Chondrocyte (in vitro differentiated cells): ENCODE measurements around the gene CFAP77. TPM values are rescaled to one million over a fixed set of nuclear protein-coding genes. Genes with fewer than 3 reads are reported as not detected.

Experiments
- DNase-seq: peaks from one replicate; pipeline ENCODE4 v3.0.0; 2021; ENCODE audit warnings: mixed read lengths, low spot score
- H3K27ac Mint-ChIP-seq: one replicate; pipeline ENCODE4 v1.8.0; 2021; ENCODE audit warnings: mild to moderate bottlenecking, moderate library complexity, mixed read lengths; ENCODE audit not compliant: unreplicated experiment
- H3K27me3 Mint-ChIP-seq: 2 replicates; pipeline ENCODE4 v1.8.0; 2021; ENCODE audit warnings: low read depth, mixed read lengths
- H3K36me3 Mint-ChIP-seq: 2 replicates; pipeline ENCODE4 v1.8.0; 2021; ENCODE audit warnings: low read depth, mixed read lengths
- H3K4me1 Mint-ChIP-seq: 2 replicates; pipeline ENCODE4 v1.8.0; 2021; ENCODE audit warnings: low read depth, mild to moderate bottlenecking, mixed read lengths
- H3K4me3 Mint-ChIP-seq: one replicate; pipeline ENCODE4 v1.8.0; 2021; ENCODE audit warnings: mild to moderate bottlenecking, moderate library complexity, mixed read lengths; ENCODE audit not compliant: unreplicated experiment
- H3K9me3 Mint-ChIP-seq: 2 replicates; pipeline ENCODE4 v1.8.0; 2021; ENCODE audit warnings: low read depth, mixed read lengths
- total RNA-seq: library from RNA; stranded (reverse); gene quantifications from 3 replicates; pipeline ENCODE4 v1.2.1, GENCODE V29; 2021
- TF ChIP-seq, protein P1 (sequence below): fragments of 200-600 bp; sonication (generic); IDR thresholded peaks from 2 replicates; pipeline ENCODE4 v1.5.0; 2021; ENCODE audit warnings: antibody characterized with exemption, mild to moderate bottlenecking, moderate library complexity

The CFAP77 gene
- total RNA-seq, 1 donor from 2014 or later: 0.47 TPM

DNA sequence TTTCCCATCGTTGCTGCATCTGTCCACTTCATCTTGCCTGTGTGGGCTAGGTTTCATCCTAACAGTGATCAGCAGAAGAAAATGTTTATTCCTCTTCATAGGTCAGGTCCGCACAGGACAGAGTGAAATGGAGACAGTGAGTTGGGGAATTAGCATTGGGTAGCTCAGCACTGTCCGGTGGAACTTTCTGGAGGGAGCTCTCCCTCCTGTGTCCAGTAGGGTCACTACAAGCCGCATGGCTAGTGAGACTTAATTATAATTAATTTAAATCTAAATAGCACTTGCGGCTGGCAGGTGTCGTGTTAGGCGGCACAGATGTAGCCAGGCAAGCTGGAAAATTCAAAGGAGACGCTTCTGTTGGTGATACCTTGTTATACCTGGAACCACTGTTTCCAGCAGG is 48.4 kb downstream of the CFAP77 start:
- Mint-ChIP-seq H3K9me3 (no peaks in the 10 kb centered on the region), H3K36me3 (no peaks in the 10 kb centered on the region)
- TF ChIP-seq, protein P1, sequence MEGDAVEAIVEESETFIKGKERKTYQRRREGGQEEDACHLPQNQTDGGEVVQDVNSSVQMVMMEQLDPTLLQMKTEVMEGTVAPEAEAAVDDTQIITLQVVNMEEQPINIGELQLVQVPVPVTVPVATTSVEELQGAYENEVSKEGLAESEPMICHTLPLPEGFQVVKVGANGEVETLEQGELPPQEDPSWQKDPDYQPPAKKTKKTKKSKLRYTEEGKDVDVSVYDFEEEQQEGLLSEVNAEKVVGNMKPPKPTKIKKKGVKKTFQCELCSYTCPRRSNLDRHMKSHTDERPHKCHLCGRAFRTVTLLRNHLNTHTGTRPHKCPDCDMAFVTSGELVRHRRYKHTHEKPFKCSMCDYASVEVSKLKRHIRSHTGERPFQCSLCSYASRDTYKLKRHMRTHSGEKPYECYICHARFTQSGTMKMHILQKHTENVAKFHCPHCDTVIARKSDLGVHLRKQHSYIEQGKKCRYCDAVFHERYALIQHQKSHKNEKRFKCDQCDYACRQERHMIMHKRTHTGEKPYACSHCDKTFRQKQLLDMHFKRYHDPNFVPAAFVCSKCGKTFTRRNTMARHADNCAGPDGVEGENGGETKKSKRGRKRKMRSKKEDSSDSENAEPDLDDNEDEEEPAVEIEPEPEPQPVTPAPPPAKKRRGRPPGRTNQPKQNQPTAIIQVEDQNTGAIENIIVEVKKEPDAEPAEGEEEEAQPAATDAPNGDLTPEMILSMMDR: peak; percentile 19

DNA sequence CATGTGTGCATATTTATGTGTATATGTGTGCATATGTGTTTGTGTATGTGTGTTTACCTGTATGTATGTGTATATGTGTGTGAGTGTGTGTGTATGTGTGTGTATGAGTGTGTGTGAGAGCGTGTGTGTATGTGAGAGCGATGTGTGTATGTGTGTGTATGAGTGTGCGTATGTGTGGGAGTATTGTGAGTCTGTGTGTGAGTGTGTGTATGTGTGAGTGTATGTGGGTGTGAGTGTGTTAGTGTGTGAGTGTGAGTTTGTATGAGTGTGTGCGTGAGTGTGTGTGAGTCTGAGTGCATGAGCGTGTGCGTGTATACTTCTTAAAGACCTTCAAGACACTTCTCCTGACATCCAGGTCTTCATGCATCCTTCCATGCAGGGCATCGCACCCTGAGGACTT is 49.6 kb downstream of the CFAP77 start:
- TF ChIP-seq, protein P1: no peak
- no peak overlapping the region for H3K4me3 Mint-ChIP-seq
- H3K27me3 Mint-ChIP-seq: peaks cover 8% of the 10 kb centered on the region
- no peaks in the 10 kb centered on the region for H3K9me3 Mint-ChIP-seq
- DNase-seq: no peak
- H3K4me1 Mint-ChIP-seq: no peaks in the 10 kb centered on the region
- no peaks in the 10 kb centered on the region for H3K36me3 Mint-ChIP-seq
- H3K27ac Mint-ChIP-seq: no peak overlapping the region

More for the DNA sequence above, 48.4 kb downstream of the CFAP77 start:
- no peak overlapping the region for H3K27ac Mint-ChIP-seq
- DNase-seq: no peak
- no peaks in the 10 kb centered on the region for H3K4me1 Mint-ChIP-seq
- H3K27me3 Mint-ChIP-seq: peaks cover 7% of the 10 kb centered on the region
- H3K4me3 Mint-ChIP-seq: no peak overlapping the region

DNA sequence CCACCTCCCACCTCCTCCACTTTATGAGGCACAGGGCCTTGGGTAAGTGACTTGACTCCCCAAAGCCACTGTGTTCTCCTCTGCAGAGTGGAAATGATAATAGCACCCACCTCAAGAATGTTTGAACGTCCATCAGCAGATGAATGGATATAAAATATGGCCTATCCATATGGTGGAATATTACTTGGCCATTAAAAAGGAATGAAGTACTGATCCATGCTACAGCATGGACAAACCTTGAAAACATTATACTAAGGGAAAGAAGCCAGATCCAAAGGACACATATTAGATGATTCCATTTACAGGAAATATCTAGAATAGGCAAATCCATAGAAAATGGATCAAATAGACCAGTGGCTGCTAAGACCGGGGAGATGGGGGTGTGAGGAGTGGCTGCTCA is 50.2 kb downstream of the CFAP77 start:
- no peaks in the 10 kb centered on the region for H3K36me3 Mint-ChIP-seq
- no peak overlapping the region for H3K27ac Mint-ChIP-seq
- DNase-seq: no peak
- no peak overlapping the region for H3K4me3 Mint-ChIP-seq
- H3K27me3 Mint-ChIP-seq: peaks cover 11% of the 10 kb centered on the region
- TF ChIP-seq, protein P1: no peak
- no peaks in the 10 kb centered on the region for H3K4me1 Mint-ChIP-seq
- no peaks in the 10 kb centered on the region for H3K9me3 Mint-ChIP-seq

DNA sequence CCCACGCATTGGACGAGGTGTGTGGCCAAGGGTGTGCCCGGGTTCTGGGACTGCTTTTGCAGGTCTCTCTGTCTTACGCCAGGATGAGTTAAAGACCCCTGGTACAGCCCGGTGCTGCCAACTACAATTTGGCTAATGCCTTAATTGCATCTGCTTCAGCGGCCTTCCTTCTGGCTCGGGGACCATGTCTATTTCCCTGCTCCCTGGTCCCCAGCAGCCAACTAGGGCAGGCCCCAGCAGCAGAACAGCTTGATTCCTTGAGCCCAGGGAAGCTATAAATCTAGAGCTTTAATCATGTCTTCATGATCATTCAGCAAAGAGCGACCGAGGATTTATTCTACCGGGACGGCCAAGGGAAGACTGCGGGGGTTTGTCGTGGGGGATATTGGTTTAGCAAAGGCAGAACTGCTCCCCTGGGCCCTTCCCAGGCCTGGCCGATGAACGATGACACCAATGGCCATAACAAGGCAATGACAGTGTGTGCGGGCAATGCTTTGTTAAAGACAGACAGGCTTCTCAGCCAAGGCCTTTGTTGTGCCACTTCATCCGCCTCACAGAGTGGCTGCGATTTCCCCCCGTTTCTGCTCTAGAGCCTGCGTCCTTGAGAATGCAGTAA is 51.4 kb downstream of the CFAP77 start:
- DNase-seq: no peak
- Mint-ChIP-seq H3K4me3 (no peak overlapping the region), H3K27ac (no peak overlapping the region)

DNA sequence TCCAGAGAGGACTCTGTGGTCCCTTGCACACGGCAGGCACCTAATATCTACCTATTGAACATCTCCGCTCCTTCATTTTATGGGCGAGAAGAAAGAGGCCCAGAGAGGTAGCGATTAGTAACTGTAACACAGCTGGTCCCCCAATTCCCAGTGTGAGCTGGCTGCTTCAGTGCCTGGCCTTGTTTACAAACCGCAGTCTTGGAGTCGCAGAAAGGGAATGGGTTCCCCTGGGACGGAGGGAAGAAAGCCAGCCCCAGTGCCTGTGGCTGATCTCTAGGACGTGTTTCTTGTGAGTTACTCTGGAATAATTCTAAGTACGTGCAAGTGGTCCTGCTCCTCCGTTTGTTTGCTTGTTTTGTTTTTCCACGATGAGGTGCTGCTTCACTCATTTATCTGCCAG is 52.0 kb downstream of the CFAP77 start:
- Mint-ChIP-seq H3K27ac (no peak overlapping the region), H3K36me3 (no peaks in the 10 kb centered on the region), H3K9me3 (no peaks in the 10 kb centered on the region), H3K27me3 (peaks cover 20% of the 10 kb centered on the region), H3K4me1 (no peaks in the 10 kb centered on the region), H3K4me3 (no peak overlapping the region)
- TF ChIP-seq, protein P1: no peak
- DNase-seq: no peak

More for the DNA sequence above, 51.4 kb downstream of the CFAP77 start:
- Mint-ChIP-seq H3K36me3 (no peaks in the 10 kb centered on the region), H3K27me3 (peaks cover 19% of the 10 kb centered on the region), H3K4me1 (no peaks in the 10 kb centered on the region), H3K9me3 (no peaks in the 10 kb centered on the region)
- TF ChIP-seq, protein P1: no peak
